AG04450 (cell line): ENCODE data around the gene GALC. TPM values are rescaled to one million over a fixed set of nuclear protein-coding genes. Genes with fewer than 3 reads are reported as not detected.
A peak's percentile ranks its signal among the peaks of the same experiment; 100 is the strongest.

ENCODE experiments used
- CTCF ChIA-PET: fragments of 300-600, 350-600 bp; formaldehyde crosslinking; extraction: SDS; loops from one replicate; lab custom pipeline; 2022; ENCODE audit warnings: antibody characterized with exemption, inconsistent platforms; lab: Charles Lee
- POLR2A ChIA-PET: fragments of 350-600 bp; formaldehyde crosslinking; extraction: SDS; loops from one replicate; lab custom pipeline; 2021; ENCODE audit warnings: antibody characterized with exemption, inconsistent platforms; lab: Yijun Ruan, JAX
- DNase-seq: peaks from one replicate; pipeline ENCODE4 v3.0.0-alpha.2; 2011; ENCODE audit warnings: low read depth, low spot score
- H3K27ac ChIP-seq: one replicate; pipeline ENCODE4 v1.5.1; 2012; ENCODE audit warnings: low read depth, low read length, control low read depth
- H3K27me3 ChIP-seq: one replicate; pipeline ENCODE4 v1.6.0; 2012; ENCODE audit warnings: low read length; ENCODE audit not compliant: control insufficient read depth, insufficient read depth
- H3K4me3 ChIP-seq: 2 replicates; pipeline ENCODE4 v1.5.1; 2011; ENCODE audit warnings: mild to moderate bottlenecking, low read depth, low read length, control low read depth
- H3K9me3 ChIP-seq: 2 replicates; pipeline ENCODE4 v1.5.1; 2012; ENCODE audit warnings: low read length; ENCODE audit not compliant: control insufficient read depth, insufficient read depth
- polyA plus RNA-seq: library from polyadenylated mRNA; depleted of rRNA; stranded (reverse); fragments of >200 nt; gene quantifications from 2 replicates; pipeline ENCODE4 v1.2.3, GENCODE V29; 2011
- TF ChIP-seq, protein P1 (sequence below): IDR thresholded peaks from 2 replicates; pipeline ENCODE4 v1.5.1; 2011; ENCODE audit warnings: low read depth, low read length, control low read depth, inconsistent platforms

GALC gene
- polyA plus RNA-seq, 1 experiment, result 18.2 TPM

DNA sequence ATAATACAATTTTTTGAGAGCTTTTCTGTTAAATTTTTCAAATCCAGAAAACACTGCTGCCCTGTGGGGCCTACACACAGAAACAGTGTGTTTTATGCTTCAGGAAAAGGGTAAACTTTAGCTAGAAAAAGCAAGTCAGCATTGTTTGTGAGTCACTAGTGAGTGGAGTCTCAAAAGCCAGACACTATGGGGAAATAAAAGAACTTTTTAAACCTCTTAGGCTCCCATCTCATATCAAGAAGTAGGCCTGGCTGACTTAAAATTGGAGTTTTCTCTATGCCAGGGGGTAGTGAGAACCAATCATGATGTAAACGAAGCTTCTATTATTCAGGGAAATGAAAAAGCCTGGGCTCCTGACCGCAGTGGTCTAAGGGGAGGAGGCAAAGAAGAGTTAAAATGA lies 24.6 kb upstream of the GALC start:
- TF ChIP-seq, protein P1, sequence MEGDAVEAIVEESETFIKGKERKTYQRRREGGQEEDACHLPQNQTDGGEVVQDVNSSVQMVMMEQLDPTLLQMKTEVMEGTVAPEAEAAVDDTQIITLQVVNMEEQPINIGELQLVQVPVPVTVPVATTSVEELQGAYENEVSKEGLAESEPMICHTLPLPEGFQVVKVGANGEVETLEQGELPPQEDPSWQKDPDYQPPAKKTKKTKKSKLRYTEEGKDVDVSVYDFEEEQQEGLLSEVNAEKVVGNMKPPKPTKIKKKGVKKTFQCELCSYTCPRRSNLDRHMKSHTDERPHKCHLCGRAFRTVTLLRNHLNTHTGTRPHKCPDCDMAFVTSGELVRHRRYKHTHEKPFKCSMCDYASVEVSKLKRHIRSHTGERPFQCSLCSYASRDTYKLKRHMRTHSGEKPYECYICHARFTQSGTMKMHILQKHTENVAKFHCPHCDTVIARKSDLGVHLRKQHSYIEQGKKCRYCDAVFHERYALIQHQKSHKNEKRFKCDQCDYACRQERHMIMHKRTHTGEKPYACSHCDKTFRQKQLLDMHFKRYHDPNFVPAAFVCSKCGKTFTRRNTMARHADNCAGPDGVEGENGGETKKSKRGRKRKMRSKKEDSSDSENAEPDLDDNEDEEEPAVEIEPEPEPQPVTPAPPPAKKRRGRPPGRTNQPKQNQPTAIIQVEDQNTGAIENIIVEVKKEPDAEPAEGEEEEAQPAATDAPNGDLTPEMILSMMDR, result no peak
- no peak for DNase-seq
- CTCF ChIA-PET, result interaction anchor here (1.0 to 1.8 kb wide), 4 partner anchors 9 to 151 kb away, joined by 3 to 6 read pairs (median 4); no protein-coding TSS in a partner anchor
- H3K9me3 ChIP-seq, result no peaks in the 10 kb centered on the region
- no peak overlapping the region for H3K27ac ChIP-seq
- H3K4me3 ChIP-seq, result no peak overlapping the region
- POLR2A ChIA-PET, result no interaction called here
- H3K27me3 ChIP-seq, result no peaks in the 10 kb centered on the region

DNA sequence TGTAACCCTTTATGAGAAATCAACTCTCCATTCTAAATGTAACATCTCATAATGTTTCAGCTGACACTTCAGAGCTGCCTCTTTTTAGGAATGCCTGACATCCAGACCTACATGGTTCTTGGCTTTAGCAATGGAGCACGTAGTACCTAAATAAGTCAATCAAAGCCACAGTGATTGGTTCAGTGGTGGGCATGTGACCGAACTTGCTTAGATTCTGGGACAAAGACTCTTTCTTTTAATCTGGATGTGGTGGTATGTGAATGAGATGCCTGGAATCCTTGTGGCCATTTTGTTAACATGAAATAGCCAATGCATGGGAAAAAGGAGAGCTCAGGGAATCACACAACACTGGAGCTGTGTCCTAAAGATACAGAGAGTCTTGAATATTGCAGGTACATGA lies 23.8 kb upstream of the GALC start:
- ChIA-PET POLR2A (no interaction called here), CTCF (interaction anchor here (1.0 to 1.8 kb wide), 4 partner anchors 8 to 152 kb away, joined by 3 to 6 read pairs (median 4); no protein-coding TSS in a partner anchor)
- no peak for DNase-seq
- Histone ChIP-seq H3K27ac (no peak overlapping the region), H3K27me3 (no peaks in the 10 kb centered on the region), H3K4me3 (no peak overlapping the region), H3K9me3 (no peaks in the 10 kb centered on the region)
- TF ChIP-seq, protein P1, result no peak

DNA sequence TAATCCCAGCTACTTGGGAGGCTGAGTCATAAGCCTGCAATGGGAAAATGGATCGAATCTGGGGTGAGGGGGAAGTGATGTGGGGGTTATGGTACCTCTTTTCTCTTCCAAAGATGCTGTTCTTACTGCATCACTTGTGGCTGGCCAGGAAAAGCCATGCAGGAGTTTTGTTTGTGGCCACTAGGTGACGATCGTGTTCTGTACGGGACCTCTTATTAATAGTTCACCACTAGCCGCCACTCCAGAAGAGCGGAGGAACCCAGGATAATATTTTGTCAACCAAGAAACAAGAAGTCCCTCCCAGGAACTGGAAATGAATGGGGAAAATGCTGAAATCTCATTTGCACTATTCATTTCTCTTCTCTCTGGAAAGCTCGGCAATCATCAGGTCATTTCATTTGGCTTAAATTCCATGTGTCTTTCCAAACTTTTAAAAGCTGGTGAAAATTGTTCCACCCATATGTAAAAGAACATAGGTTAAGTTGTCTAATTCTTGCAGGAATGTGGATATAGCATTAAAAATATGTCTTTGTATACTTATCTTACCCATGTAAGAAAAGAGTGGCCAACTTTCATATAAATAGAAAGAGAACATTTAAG lies 20.9 kb upstream of the GALC start:
- ChIA-PET CTCF (interaction anchor here (0.6 to 2.6 kb wide), 31 partner anchors 8 to 1280 kb away, joined by 3 to 20 read pairs (median 3); no protein-coding TSS in a partner anchor), POLR2A (interaction anchor here (0.9 kb wide), 1 partner anchor 21 kb away, joined by 3 read pairs; the partner anchor contains the start of gene GALC)
- TF ChIP-seq, protein P1, result peak; percentile 91
- no peaks in the 10 kb centered on the region for H3K9me3 ChIP-seq
- DNase-seq, result peak; percentile 8
- H3K27ac ChIP-seq, result no peak overlapping the region
- no peak overlapping the region for H3K4me3 ChIP-seq
- no peaks in the 10 kb centered on the region for H3K27me3 ChIP-seq

DNA sequence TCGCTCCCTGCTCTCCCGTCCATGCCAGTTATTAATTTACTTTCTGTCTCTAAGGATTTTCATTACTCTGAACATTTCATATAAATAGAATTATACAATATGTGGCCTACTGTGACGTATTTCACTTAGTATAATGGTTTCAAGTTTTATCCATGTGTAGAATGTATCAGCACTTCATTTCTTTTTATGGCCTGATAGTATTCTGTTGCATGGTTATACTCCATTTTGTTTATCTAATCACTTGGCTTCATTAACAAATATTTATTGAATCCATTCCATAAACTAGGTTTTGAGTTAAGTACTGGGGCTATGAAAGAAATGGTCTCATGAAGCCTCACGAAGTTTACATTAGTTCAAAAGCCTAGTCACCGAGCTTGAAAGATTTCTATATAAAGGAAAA lies 19.5 kb upstream of the GALC start:
- no peak for DNase-seq
- ChIA-PET CTCF (interaction anchor here (0.9 to 1.2 kb wide), 3 partner anchors 68 to 368 kb away, joined by 3 to 4 read pairs (median 3); no protein-coding TSS in a partner anchor), POLR2A (no interaction called here)
- H3K9me3 ChIP-seq, result no peaks in the 10 kb centered on the region
- H3K4me3 ChIP-seq, result no peak overlapping the region
- TF ChIP-seq, protein P1, result no peak
- no peaks in the 10 kb centered on the region for H3K27me3 ChIP-seq
- H3K27ac ChIP-seq, result no peak overlapping the region

DNA sequence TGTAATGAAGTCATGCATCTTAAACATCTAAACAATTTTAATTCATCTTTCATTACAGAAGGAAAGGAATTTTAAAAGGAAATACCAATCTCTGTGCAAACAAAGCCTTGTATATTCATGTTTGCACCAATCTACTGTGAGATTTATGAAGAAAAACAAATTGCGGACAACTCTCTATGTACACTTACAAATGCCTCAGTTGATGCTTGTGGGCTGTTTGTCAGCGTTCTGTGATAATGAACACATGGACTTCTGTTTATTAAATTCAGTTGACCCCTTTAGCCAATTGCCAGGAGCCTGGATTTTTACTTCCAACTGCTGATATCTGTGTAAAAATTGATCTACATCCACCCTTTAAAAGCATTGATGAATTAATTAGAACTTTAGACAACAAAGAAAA lies 17.3 kb upstream of the GALC start:
- DNase-seq, result no peak
- CTCF ChIA-PET, result no interaction called here
- H3K27me3 ChIP-seq, result no peaks in the 10 kb centered on the region
- no peak overlapping the region for H3K27ac ChIP-seq
- TF ChIP-seq, protein P1, result no peak
- H3K9me3 ChIP-seq, result no peaks in the 10 kb centered on the region
- POLR2A ChIA-PET, result no interaction called here
- no peak overlapping the region for H3K4me3 ChIP-seq
